Fibroblast of skin of left quadriceps (primary cell): Measurements from ENCODE around the gene SLF2.

ENCODE experiments used
- DNase-seq, 2 experiments: peaks; one replicate each; pipeline ENCODE4 v3.0.0-alpha.2; 2013; ENCODE audit warnings: low read depth in 2 of 2

SLF2 gene

GRCh38 chr10:100980311-100980710, 67.5 kb downstream of the SLF2 start:
- no peak for DNase-seq

DNA sequence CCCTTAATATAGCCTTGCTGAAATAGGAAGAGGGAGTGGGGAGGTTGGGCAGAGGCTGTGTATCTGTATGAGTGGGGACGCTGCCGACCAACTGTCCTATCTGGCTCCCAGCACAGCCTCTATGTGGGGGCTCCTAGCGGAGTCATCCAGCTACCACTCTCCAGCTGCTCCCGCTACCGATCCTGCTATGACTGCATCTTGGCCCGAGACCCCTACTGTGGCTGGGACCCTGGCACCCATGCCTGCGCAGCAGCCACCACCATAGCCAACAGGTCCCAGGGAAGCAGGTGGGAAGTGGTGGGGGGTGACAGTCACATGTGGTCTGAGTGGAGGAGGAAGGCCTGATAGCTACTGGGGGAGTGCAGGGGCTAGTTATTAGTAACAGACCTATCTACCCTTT, 67.9 kb downstream of the SLF2 start:
- no peak for DNase-seq

- DNase-seq = no peak
These were observed 68.5 kb downstream of the SLF2 start for GRCh38 chr10:100981178-100981772.

DNA sequence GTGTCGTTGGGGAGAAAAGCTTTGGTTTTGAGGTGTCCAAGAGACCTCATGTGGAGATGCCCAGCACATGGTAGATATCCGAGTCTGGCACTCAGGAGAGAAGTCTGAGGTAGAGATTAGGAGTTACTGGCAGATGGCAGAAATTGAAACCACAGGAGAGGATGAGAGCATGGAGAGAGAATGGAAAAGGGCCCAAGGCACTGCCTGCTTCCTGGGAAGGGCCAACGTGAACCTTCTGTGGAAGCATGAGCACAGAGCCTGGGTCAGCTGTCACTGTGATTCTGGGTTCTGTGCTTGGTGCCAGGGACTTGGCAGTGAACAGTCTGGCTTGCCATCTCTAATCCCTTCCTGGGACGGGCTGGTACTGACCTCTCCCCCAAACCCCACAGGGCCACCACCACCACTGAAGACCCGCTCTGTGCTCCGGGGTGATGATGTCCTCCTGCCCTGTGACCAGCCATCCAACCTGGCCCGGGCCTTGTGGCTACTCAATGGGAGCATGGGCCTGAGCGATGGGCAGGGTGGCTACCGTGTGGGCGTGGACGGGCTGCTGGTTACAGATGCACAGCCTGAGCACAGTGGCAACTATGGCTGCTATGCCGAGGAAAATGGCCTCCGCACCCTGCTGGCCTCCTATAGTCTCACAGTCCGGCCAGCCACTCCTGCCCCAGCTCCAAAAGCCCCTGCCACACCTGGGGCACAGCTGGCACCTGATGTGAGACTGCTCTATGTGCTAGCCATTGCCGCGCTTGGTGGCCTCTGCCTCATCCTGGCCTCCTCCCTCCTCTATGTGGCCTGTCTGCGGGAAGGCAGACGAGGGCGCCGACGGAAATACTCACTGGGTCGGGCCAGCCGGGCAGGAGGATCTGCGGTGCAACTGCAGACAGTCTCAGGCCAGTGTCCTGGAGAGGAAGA, 70.4 kb downstream of the SLF2 start:
- no peak for DNase-seq

DNA sequence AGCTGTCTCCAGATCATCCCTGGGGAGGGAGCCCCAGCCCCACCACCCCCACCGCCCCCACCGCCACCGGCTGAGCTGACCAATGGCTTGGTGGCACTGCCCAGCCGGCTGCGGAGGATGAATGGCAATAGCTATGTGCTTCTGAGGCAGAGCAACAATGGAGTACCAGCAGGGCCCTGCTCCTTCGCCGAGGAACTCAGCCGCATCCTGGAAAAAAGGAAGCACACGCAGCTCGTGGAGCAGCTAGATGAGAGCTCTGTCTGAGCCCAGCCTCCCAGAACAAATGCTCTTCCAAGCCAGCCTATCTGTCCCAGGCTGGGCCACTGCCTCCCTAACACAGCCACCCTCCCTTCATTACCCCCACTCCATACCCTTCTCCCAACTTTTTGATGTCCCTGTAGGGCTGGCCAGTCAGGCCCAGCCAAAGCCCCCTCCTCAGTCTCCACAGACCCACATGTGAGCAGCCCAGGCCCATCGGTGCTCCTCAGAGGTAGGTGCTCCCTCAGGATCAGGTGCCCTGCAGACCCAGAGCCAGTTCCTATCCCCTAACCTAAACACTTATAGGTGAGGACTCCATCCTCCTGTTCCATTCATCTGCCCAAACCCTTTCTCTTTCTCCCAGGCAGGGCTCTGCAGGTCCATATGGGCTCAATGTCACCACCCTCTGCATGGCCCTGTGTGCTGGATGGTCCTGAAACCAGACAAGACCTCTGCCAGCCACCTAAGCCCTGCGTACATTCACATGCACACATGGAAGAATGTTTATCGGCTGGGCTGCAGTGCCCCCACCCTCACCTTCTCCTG, 71.3 kb downstream of the SLF2 start:
- DNase-seq = no peak

DNA sequence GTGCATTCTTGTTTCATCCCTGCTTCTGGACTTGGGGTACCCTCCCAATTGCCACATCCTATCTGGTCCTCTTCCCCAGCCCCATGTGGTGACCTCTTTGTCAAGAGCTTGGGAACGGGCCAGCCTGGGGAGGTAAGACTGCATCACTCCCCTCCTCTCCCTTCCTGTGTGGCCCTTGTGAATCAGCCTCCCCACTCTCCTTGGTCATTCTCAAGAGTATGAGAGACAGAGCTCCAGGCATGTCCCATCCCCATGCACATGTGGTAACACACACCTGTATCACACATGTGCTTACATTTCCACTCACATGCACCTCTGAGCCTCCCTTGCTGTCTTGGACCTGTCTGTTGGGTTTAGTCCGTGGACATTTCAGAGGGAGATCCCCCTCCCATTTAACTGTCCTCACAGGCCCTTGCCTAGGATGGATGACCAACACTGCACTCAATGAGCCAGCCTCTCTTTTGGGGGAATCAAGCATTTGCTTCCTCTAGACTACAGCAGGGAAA, 72.0 kb downstream of the SLF2 start:
- DNase-seq = no peak

- DNase-seq = no peak
These were observed 72.6 kb downstream of the SLF2 start for GRCh38 chr10:100985336-100985735.

DNA sequence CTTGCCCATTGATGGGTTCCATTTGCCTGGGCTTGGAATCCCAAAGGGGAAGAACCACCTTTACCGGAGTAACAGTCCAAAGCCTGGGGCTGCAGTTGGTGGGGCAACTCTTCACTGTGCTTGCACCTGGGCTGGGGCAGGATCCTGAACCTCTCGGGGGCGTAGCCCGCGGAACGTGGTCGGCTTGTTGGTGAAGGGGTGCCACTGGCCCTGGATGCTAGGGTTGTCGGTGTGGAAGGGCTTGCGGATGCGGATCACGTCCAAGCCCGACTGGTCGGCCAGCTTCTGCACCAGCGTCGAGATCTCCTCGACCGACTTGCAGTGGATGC, 73.8 kb downstream of the SLF2 start:
- DNase-seq = no peak

DNA sequence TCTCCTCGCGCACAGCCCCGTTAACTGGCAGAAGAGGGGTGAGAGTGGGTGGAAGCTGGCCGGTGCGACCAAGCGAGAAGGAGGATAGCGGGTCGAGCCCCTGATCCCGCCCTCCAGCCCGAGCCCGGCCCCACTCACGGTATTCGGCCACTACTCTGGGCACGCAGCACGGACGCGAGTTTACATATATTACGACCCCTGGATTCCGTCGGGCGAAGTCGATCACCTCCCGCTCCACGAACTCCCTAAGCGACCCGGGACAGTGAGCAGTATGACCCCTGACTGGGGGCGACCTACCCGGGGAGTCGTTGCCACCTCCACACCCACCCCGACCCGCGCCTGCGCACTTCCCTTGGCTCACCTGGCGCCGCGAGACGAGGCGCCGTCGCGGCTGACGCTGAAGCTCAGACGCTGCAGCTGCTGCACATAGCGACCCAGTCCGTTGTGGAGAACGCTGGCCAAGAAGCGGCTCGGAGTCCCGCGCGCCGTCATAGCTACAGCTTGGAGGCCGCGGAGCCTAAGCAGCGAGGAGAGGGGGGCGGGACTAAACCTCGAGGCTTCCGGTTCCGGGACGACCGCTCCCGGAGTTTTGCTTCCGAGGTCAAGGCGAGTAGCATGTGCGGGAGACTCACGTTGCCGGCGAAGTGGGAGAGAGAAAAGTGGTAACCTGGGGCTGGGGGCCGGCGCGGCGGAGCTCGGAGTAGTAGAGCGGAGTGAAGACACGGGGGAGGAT, 74.4 kb downstream of the SLF2 start, which contains the start of the genes MRPL43 and TWNK:
TSS of gene MRPL43 (minus strand) at position 546 of the 733 bp plus-strand sequence. CDS start at position 492, 54 bp downstream.
TSS of gene TWNK (plus strand) at position 592 of the 733 bp plus-strand sequence. CDS start 668 bp downstream, outside the sequence.
- no peak for DNase-seq

DNA sequence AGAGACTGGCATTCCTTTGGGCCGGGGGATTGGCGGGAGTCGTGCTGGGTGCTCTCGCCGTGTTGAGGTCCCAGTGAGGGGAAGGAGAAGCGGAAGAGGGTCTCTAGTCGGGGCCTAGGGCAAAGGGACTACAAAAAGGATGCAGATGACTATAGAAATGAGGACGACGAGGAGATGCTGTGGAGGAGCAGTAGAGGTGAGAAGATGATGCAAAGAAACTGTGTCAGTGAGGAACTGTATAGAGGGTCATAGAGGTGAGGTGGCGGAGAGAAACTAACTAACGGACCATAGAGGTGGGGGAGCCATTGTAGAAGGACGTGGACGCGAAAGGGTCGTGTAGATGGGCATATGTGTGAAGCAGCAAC, 74.9 kb downstream of the SLF2 start:
- no peak for DNase-seq

DNA sequence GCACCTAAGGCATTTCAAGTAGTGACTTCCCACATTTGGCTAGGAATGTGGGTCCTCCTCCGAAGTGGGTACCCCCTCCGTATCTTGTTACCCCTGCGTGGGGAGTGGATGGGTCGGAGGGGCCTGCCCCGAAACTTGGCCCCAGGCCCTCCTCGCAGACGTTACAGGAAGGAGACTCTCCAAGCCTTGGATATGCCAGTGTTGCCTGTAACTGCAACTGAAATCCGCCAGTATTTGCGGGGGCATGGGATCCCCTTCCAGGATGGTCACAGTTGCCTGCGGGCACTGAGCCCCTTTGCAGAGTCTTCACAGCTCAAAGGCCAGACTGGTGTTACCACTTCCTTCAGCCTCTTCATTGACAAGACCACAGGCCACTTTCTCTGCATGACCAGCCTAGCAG, 75.4 kb downstream of the SLF2 start:
- no peak for DNase-seq

GRCh38 chr10:100989088-100989487, 76.3 kb downstream of the SLF2 start:
- DNase-seq = no peak

DNA sequence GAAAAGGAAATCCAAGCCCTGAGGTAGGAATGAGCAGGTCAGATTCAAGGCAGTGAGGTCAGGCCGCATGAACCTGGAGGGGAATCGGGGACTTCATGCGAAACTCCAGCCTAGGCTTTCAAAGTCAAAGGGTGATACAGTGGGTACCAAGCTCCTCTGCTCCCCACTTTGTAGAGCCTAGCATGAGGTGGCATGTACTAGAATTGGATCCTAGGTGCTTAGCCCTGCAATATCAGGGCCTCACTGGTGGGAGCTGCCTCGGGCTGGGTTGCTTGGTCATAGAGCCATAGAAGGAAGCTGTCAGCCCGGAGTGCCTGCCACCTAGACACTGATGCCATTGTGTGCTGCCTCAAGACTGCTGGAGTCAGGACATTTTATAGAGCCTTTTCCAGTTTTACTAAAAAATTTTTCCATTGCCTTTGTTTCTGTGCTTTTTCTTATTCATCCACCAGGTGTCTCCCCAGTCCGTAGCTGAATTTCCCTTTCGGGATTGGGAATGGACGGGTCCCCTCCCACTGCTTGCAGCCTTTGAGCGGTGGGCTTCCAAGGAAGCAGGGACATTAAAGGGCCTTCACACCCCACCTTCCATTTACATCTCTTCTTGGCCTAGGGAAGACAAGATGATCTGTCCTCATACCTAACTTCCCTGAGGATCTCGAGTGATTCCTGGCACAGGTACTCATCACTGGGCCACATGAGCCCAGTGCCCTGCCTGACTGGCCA, 81.4 kb downstream of the SLF2 start:
- no peak for DNase-seq

DNA sequence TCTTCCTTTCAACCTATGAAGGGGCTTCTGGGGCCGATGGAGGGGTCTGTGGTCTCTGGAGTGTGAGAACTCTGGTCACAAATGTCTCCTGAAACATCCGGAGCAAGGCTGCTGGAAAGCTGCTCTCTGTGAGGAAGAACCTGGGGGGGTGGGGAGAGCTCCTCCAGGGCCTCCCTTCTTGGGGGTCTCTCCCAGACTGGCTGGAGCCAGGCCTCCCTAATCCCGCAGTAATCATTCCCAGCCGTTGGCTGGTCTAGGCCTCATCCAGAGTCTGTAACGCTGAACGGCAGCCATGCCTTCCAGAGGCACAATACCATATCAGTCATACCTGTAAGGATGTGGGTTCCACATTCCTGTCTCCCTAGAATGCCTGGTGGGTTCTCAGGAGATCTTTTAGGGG, 82.4 kb downstream of the SLF2 start:
- no peak for DNase-seq

GRCh38 chr10:100996678-100997359, 84.1 kb downstream of the SLF2 start:
- no peak for DNase-seq

- DNase-seq = no peak
These were observed 84.8 kb downstream of the SLF2 start for GRCh38 chr10:100997360-100998182.

DNA sequence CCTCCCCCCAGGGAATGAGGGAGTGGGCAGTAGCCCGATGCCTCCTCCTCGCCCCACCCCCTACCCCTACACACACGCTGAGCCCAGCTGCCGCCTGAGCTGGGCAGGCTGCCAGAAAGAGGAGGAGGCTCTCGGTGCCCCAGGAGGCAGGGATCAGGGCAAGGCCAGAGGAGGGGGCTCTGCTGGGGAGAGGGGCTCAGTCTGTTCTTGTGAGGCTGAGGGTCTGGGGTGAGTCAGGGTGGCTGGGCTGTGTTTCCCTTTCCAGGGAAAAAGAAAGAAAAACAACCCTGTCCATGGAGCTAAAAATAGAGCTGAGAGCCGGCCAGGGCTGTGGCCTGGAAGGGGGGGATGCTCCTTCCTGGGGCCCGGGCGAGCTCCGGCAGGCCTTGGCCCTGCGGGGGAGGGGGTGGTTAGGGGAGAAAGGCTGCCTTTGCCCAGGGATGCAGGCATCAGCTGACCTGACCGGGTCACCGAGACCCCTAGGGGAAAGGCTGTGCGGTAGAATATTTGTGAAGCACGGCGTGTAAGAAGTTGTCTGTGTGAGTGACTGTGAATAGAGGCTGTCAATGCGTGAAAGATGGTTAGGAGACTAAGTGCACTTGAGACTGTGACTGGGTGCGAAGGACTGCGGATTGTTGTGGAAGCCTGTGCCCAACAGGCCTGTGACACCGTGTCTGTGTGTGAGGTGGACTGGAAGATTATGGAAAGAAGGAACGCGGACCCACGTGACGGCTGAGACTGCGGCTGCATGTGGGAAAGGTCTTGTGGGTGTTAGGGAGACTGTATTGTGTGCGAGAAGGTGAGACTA, 85.6 kb downstream of the SLF2 start:
- no peak for DNase-seq

- DNase-seq = no peak
These were observed 86.4 kb downstream of the SLF2 start for GRCh38 chr10:100998991-100999741.
